PC-9 (cell line): Measurements from ENCODE around the gene LRRK1. TPM values are rescaled to one million over a fixed set of nuclear protein-coding genes. Genes with fewer than 3 reads are reported as not detected.

Experiments
- BruUV-seq: library from RNA; stranded (reverse); fragments of 400-500 nt; replicated peaks from 2 replicates; lab custom pipeline; 2021; lab: Mats Ljungman, UMichigan
- CTCF ChIA-PET: fragments of 300-600 bp; sonication (Branson Sonifier 250); formaldehyde crosslinking; loops from one replicate; lab custom pipeline; 2022; ENCODE audit warnings: antibody characterized with exemption; lab: Charles Lee
- POLR2A ChIA-PET: fragments of 300-600 bp; sonication (Branson Sonifier 250); formaldehyde crosslinking; loops from one replicate; lab custom pipeline; 2022; ENCODE audit warnings: antibody characterized with exemption; ENCODE audit not compliant: unreplicated experiment; lab: Charles Lee
- DNase-seq, 2 experiments: peaks; one replicate each; pipeline versions ENCODE4 v3.0.0 to v3.0.0-alpha.2; 2015 to 2022; ENCODE audit warnings: mixed read lengths in 1 of 2
- H2AFZ ChIP-seq: fragments of 200-600 bp; sonication (generic); 2 replicates; pipeline ENCODE4 v1.8.1; 2017; ENCODE audit warnings: antibody characterized with exemption
- H3F3A ChIP-seq: fragments of 200-600 bp; sonication (generic); 2 replicates; pipeline ENCODE4 v1.8.1; 2017; ENCODE audit warnings: antibody characterized with exemption, mild to moderate bottlenecking, low read depth; ENCODE audit not compliant: insufficient read depth
- H3K27ac ChIP-seq: fragments of 200-600 bp; sonication (generic); 2 replicates; pipeline ENCODE4 v1.6.1; 2016; ENCODE audit warnings: mixed run types
- H3K27me3 ChIP-seq: fragments of 200-600 bp; sonication (generic); 2 replicates; pipeline ENCODE4 v1.6.1; 2016; ENCODE audit warnings: low read depth, mixed run types; ENCODE audit not compliant: insufficient read depth
- H3K36me3 ChIP-seq: fragments of 200-600 bp; sonication (generic); 2 replicates; pipeline ENCODE4 v1.6.1; 2016; ENCODE audit warnings: low read depth, mixed run types
- H3K4me1 ChIP-seq: fragments of 200-600 bp; sonication (generic); replicated peaks from 2 replicates; pipeline ENCODE4 v1.6.1; 2016; ENCODE audit warnings: mixed run types; ENCODE audit not compliant: insufficient read depth
- H3K4me2 ChIP-seq: fragments of 200-600 bp; sonication (generic); 2 replicates; pipeline ENCODE4 v1.6.1; 2017; ENCODE audit warnings: mixed run types
- H3K4me3 ChIP-seq: fragments of 200-600 bp; sonication (generic); 2 replicates; pipeline ENCODE4 v1.6.1; 2016; ENCODE audit warnings: mixed run types
- H3K79me2 ChIP-seq: fragments of 200-600 bp; sonication (generic); 2 replicates; pipeline ENCODE4 v1.6.1; 2017; ENCODE audit warnings: low read depth, mixed run types
- H3K9me2 ChIP-seq: fragments of 200-600 bp; sonication (generic); 2 replicates; pipeline ENCODE4 v1.8.1; 2017; ENCODE audit warnings: mild to moderate bottlenecking; ENCODE audit not compliant: insufficient read depth
- H3K9me3 ChIP-seq: fragments of 200-600 bp; sonication (generic); 2 replicates; pipeline ENCODE4 v1.8.1; 2016; ENCODE audit warnings: low read depth; ENCODE audit not compliant: insufficient read depth
- H4K20me1 ChIP-seq: fragments of 200-600 bp; sonication (generic); 2 replicates; pipeline ENCODE4 v1.8.1; 2017; ENCODE audit not compliant: insufficient read depth
- EZH2 ChIP-seq: fragments of 200-600 bp; sonication (generic); IDR thresholded peaks from 2 replicates; pipeline ENCODE4 v1.8.0; 2017; ENCODE audit warnings: antibody characterized with exemption, low read depth
- intact Hi-C: fragments of 100-400 bp; cut with micrococcal nuclease; formaldehyde crosslinking; loops from one replicate; pipeline ENCODE4 v1.10.0; 2022; ENCODE audit not compliant: unreplicated experiment
- total RNA-seq: library from RNA; stranded (reverse); gene quantifications from 2 replicates; pipeline ENCODE4 v1.2.3, GENCODE V29; 2021
- TF ChIP-seq, protein P1 (sequence below): fragments of 200-600 bp; sonication (generic); conservative IDR thresholded peaks from 2 replicates; pipeline ENCODE4 v1.6.1; 2017; ENCODE audit warnings: mixed run types, antibody characterized with exemption, mild to moderate bottlenecking, moderate library complexity

The LRRK1 gene
- total RNA-seq, 1 experiment from 2014 or later = 15.7 TPM

DNA sequence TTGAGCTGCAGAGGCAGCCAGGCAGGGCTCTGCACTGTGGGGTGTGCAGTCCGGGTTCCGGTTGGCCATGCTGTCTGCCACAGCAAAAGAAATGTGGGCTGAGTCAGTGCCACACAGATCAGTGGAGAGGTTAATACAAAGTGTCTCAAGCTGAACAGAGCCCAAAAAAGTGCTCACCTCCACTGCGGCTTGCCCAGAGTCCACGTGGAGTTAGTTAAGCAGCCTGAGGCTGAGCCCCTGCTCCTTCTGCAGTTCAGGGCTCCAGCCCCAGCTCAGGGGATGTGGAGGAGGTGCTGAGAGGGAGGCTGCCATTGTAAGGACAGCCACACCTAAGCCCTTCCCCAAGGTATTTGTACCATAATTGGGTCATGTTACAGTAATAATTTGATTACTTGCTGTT lies 85.3 kb downstream of the LRRK1 start:
- no peaks in the 10 kb centered on the region for H3K27me3 ChIP-seq
- no peak overlapping the region for H3K4me2 ChIP-seq
- no peaks in the 10 kb centered on the region for H3K79me2 ChIP-seq
- H3F3A ChIP-seq = no peaks in the 10 kb centered on the region
- CTCF ChIA-PET = no interaction called here
- H3K4me1 ChIP-seq = 0 out of 2 replicates have a peak, but pooled peaks cover 4% of the 10 kb centered on the region
- H3K9me3 ChIP-seq = no peaks in the 10 kb centered on the region
- no TSS peak for BruUV-seq
- H2AFZ ChIP-seq = no peak overlapping the region
- no peaks in the 10 kb centered on the region for H3K9me2 ChIP-seq
- TF ChIP-seq, protein P1, sequence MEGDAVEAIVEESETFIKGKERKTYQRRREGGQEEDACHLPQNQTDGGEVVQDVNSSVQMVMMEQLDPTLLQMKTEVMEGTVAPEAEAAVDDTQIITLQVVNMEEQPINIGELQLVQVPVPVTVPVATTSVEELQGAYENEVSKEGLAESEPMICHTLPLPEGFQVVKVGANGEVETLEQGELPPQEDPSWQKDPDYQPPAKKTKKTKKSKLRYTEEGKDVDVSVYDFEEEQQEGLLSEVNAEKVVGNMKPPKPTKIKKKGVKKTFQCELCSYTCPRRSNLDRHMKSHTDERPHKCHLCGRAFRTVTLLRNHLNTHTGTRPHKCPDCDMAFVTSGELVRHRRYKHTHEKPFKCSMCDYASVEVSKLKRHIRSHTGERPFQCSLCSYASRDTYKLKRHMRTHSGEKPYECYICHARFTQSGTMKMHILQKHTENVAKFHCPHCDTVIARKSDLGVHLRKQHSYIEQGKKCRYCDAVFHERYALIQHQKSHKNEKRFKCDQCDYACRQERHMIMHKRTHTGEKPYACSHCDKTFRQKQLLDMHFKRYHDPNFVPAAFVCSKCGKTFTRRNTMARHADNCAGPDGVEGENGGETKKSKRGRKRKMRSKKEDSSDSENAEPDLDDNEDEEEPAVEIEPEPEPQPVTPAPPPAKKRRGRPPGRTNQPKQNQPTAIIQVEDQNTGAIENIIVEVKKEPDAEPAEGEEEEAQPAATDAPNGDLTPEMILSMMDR = no peak
- TF ChIP-seq EZH2 = no peak
- no peaks in the 10 kb centered on the region for H4K20me1 ChIP-seq
- no peak for DNase-seq
- no peak overlapping the region for H3K27ac ChIP-seq
- POLR2A ChIA-PET = interaction anchor here (0.6 kb wide), 1 partner anchor 283 kb away, joined by 3 read pairs; no protein-coding TSS in a partner anchor
- H3K36me3 ChIP-seq = no peaks in the 10 kb centered on the region
- intact Hi-C loops = no loop called here
- H3K4me3 ChIP-seq = no peak overlapping the region

DNA sequence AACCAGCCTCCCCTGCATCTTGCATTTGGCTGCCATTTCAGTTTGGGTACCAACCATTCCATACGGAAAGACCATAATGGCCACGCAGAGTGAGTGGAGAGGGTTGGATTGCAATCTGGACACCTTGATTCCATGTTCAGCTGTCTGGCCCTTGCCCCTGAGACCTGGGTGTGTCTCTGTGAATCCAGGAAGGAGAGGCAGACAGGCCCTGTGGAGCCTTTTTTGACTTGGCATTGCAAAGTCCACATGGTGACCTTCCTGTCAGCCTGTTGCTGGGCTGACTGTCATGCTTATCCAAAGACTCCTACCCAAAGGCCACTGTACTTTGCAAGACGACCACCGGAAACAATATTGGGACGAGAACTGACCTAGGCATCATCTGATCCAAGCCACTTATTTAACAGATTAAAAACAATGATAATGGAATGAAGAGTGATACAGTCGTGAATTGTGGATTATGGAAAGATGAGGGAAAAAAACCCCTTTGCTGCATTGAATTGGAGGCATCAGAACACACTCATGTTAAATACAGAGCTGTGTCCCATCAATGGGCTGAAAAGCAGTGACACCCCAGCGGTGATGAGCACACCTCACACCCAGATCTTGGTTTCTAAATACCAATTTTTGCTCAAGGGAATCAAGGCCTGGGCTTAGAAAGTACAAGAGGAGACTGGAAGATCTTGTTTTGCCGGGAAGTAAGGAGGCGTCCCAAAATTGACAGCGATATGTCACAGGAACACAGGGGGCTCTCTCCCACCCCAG lies 86.0 kb downstream of the LRRK1 start:
- H3K27ac ChIP-seq = no peak overlapping the region
- 0 out of 2 replicates have a peak, but pooled peaks cover 4% of the 10 kb centered on the region for H3K4me1 ChIP-seq
- no peaks in the 10 kb centered on the region for H3F3A ChIP-seq
- no peaks in the 10 kb centered on the region for H3K27me3 ChIP-seq
- H3K4me2 ChIP-seq = no peak overlapping the region
- H3K79me2 ChIP-seq = no peaks in the 10 kb centered on the region
- H3K36me3 ChIP-seq = no peaks in the 10 kb centered on the region
- no peak overlapping the region for H2AFZ ChIP-seq
- TF ChIP-seq, protein P1 = no peak
- no peak for TF ChIP-seq EZH2
- no TSS peak for BruUV-seq
- no peaks in the 10 kb centered on the region for H3K9me3 ChIP-seq
- no peak overlapping the region for H3K4me3 ChIP-seq
- intact Hi-C loops = loop anchor here (5.0 kb wide), 1 partner anchor 283 kb away; no protein-coding TSS in a partner anchor
- ChIA-PET POLR2A (no interaction called here), CTCF (interaction anchor here (0.9 kb wide), 1 partner anchor 87 kb away, joined by 3 read pairs; no protein-coding TSS in a partner anchor)
- no peaks in the 10 kb centered on the region for H3K9me2 ChIP-seq
- H4K20me1 ChIP-seq = no peaks in the 10 kb centered on the region
- DNase-seq = no peak

DNA sequence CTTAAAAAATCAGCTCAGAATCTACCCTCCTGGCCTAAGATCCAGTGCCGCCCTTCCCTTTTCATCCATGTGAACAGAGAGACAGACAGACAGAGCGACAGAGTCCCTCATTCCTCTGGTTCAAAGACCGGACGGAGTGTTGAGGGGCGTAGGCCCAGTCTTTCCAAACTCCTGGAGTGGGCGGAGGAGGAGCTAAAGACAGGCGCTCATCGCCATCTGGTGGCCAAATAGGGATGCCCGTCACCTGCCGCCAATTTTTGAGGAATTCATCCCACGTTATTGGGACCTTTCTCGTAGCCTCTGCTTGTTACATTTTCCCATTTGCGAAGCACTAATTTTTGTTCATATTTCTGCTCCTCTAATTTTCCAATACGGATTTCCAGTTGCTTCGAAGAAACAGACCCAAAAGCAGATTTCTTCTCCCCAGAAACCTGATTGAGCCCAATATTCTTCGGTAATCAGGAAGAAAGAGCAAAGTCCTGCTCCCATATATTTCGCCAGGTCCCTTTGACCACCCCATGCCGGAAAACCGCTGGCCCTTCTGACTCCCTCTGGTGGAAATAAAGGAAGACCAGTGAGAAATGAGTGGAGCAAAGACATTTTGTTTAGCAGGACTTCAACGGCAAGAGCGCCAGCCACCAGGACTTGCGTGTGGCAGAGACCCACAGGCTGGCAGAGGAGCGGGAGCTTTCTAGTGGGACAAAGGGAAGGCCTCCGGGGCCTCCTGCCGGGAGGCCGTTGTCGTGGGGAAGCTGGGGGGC lies 88.0 kb downstream of the LRRK1 start:
- 0 out of 2 replicates have a peak, but pooled peaks cover 4% of the 10 kb centered on the region for H3K4me1 ChIP-seq
- no peaks in the 10 kb centered on the region for H3F3A ChIP-seq
- no peak overlapping the region for H3K4me3 ChIP-seq
- ChIA-PET POLR2A (no interaction called here), CTCF (interaction anchor here (0.5 to 2.7 kb wide), 6 partner anchors 62 to 357 kb away, joined by 3 to 35 read pairs (median 5); partner anchors contain the start of gene LRRK1)
- H3K27ac ChIP-seq = no peak overlapping the region
- H3K9me2 ChIP-seq = no peaks in the 10 kb centered on the region
- H3K4me2 ChIP-seq = peak overlapping the region; percentile 95
- intact Hi-C loops = loop anchor here (1.0 to 5.0 kb wide), 5 partner anchors 89 to 665 kb away; no protein-coding TSS in a partner anchor
- no peaks in the 10 kb centered on the region for H3K27me3 ChIP-seq
- H4K20me1 ChIP-seq = no peaks in the 10 kb centered on the region
- peak; percentile 54 to 77 for DNase-seq
- TF ChIP-seq EZH2 = no peak
- TF ChIP-seq, protein P1 = peak; percentile 89
- H3K9me3 ChIP-seq = no peaks in the 10 kb centered on the region
- no peak overlapping the region; the same call in 1 of the 2 replicates for H2AFZ ChIP-seq
- BruUV-seq = no TSS peak
- H3K36me3 ChIP-seq = no peaks in the 10 kb centered on the region
- no peaks in the 10 kb centered on the region for H3K79me2 ChIP-seq
